Activated gamma-delta T cell treated with Interleukin-2 at 50 U/mL for 16 hours (primary cell): Measurements from ENCODE around the gene GCAT.

Source experiments
- DNase-seq: peaks from one replicate; pipeline ENCODE4 v3.0.0-alpha.2; 2020

GCAT gene

GRCh38 chr22:37807410-37808293 is at the start of gene GCAT:
Gene GCAT (plus strand): TSS chr22:37807934. CDS start chr22:37807968, 34 bp downstream.
- peak; percentile 77 for DNase-seq

- no peak for DNase-seq
These were observed 49.0 kb upstream of the GCAT start for GRCh38 chr22:37758694-37759093.

GRCh38 chr22:37759281-37759680 is 48.5 kb upstream of the GCAT start:
- no peak for DNase-seq

GRCh38 chr22:37760152-37760551 is 47.6 kb upstream of the GCAT start:
- no peak for DNase-seq

GRCh38 chr22:37762389-37762836 is 45.3 kb upstream of the GCAT start:
- DNase-seq, result no peak

- DNase-seq, result no peak
These were observed 44.7 kb upstream of the GCAT start for GRCh38 chr22:37763012-37763411.

- no peak for DNase-seq
These were observed 44.1 kb upstream of the GCAT start for GRCh38 chr22:37763652-37764051.

- DNase-seq, result no peak
These were observed 43.1 kb upstream of the GCAT start for GRCh38 chr22:37764622-37765021.

GRCh38 chr22:37765498-37765897 is 42.2 kb upstream of the GCAT start:
- DNase-seq, result no peak

- no peak for DNase-seq
These were observed 41.7 kb upstream of the GCAT start for GRCh38 chr22:37765953-37766576.

GRCh38 chr22:37768273-37768672 is 39.5 kb upstream of the GCAT start:
- DNase-seq, result no peak

- DNase-seq, result no peak
These were observed 38.7 kb upstream of the GCAT start for GRCh38 chr22:37769056-37769455.

- DNase-seq, result no peak
These were observed 36.7 kb upstream of the GCAT start for GRCh38 chr22:37771081-37771480.

GRCh38 chr22:37771702-37772427 is 35.9 kb upstream of the GCAT start:
- DNase-seq, result no peak

GRCh38 chr22:37774728-37775127 is 33.0 kb upstream of the GCAT start:
- no peak for DNase-seq

- DNase-seq, result no peak
These were observed 31.7 kb upstream of the GCAT start for GRCh38 chr22:37775785-37776638.

- no peak for DNase-seq
These were observed 31.1 kb upstream of the GCAT start for GRCh38 chr22:37776639-37777005.

GRCh38 chr22:37777122-37777687 is 30.5 kb upstream of the GCAT start:
- DNase-seq, result no peak

- no peak for DNase-seq
These were observed 29.2 kb upstream of the GCAT start for GRCh38 chr22:37778370-37779009.

GRCh38 chr22:37781434-37782059 is 26.2 kb upstream of the GCAT start:
- DNase-seq, result no peak
